ENCODE measurements around the gene WASF3.
A peak's percentile ranks its signal among the peaks of the same experiment; 100 is the strongest.

WASF3 gene

DNA sequence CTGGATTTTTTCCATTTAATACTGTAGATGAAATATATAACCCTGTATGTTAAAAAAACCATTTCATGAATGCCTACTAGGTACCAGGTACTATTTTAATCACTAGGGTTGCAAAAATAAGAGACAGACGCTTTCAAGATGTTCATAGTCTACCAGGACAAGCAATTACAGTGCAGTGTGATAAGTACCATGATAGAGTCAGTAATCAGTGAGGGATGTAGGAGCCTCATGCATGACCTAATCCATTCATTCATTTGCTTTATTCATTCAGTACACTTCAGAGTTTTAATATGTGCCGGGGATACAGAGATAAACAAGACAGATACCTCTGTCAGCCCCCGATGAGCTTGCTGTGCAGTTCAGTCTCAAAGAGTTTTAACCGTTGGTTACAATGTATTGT lies 3.0 kb downstream of the WASF3 start:
- Histone ChIP-seq H3K4me3 (ENCODE audit: low read length in 2 of 2) (no peak overlapping the region), H3K4me1 (ENCODE audit: control insufficient read depth in 2 of 2, insufficient read depth in 1 of 2, low read depth in 1 of 2, low read length in 2 of 2) (peaks cover 27 to 28% of the 10 kb centered on the region in 2 donors), H4K91ac (ENCODE audit: low read depth, low read length, poor library complexity) (no peak overlapping the region), H3K27me3 (ENCODE audit: control insufficient read depth in 3 of 3, insufficient read depth in 3 of 3, low read depth in 1 of 3, low read length in 3 of 3) (peaks cover 0 to 10% (median 0%) of the 10 kb centered on the region in 3 experiments), H2AK5ac (ENCODE audit: low read depth, low read length) (no peak overlapping the region), H3K14ac (ENCODE audit: low read length) (no peak overlapping the region), H2BK120ac (ENCODE audit: low read depth, low read length) (no peak overlapping the region), H3K4me2 (ENCODE audit: insufficient read depth, low read length, poor library complexity, severe bottlenecking) (no peak overlapping the region), H3K4ac (ENCODE audit: low read length) (no peak overlapping the region), H3K18ac (ENCODE audit: low read length) (no peak overlapping the region), H2AFZ (ENCODE audit: low read length) (no peak overlapping the region), H3K27ac (replicated peaks; ENCODE audit: low read length) (no peak overlapping the region), H3K9me3 (replicated peaks in 1 of 2; ENCODE audit: control insufficient read depth in 2 of 2, insufficient read depth in 1 of 2, low read depth in 1 of 2, low read length in 2 of 2) (peaks cover 0 to under 1% of the 10 kb centered on the region in 2 donors), H2BK12ac (ENCODE audit: low read length) (no peak overlapping the region), H2BK5ac (ENCODE audit: low read length) (no peak overlapping the region), H3K36me3 (replicated peaks in 1 of 2; ENCODE audit: control insufficient read depth in 2 of 2, insufficient read depth in 2 of 2, low read length in 2 of 2) (no peaks in the 10 kb centered on the region), H4K8ac (ENCODE audit: low read depth, low read length) (no peak overlapping the region), H3K9ac (ENCODE audit: low read depth, low read length, poor library complexity) (no peak overlapping the region), H3K79me1 (ENCODE audit: low read depth, low read length) (no peaks in the 10 kb centered on the region), H3K23ac (ENCODE audit: low read depth, low read length, poor library complexity) (no peak overlapping the region), H2BK15ac (ENCODE audit: low read length) (no peak overlapping the region)
- DNase-seq (ENCODE audit: low spot score), result no peak
- WGBS, 2 donors (ENCODE audit: extremely low coverage in 2 of 2, insufficient read length in 2 of 2, insufficient replicate concordance in 1 of 2), result no CpG with 5 or more reads among the region's 4 CpGs

DNA sequence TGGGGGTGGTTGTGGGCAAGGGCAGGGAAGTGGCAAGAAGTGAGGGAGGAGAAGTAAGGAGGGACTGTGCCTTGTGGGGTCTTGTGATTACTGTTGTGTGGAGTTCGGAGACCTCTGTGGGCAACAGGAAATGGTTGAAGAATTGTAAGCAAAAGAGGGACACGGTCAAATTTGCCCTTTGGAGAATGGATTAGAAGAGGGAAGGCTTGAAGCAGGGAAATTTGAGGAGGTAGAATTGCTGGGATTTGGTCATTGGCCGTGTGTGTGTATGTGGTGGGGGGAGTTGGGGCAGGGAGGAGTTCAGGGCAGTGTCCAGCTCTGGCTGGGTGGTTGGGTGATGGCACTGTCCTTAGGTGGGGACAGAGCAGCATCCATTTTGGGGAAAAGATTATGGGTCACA lies 3.6 kb downstream of the WASF3 start:
- Histone ChIP-seq H4K91ac (ENCODE audit: low read depth, low read length, poor library complexity) (no peak overlapping the region), H3K27ac (replicated peaks; ENCODE audit: low read length) (peak overlapping the region; percentile 55), H4K8ac (ENCODE audit: low read depth, low read length) (no peak overlapping the region), H3K14ac (ENCODE audit: low read length) (no peak overlapping the region), H3K9ac (ENCODE audit: low read depth, low read length, poor library complexity) (no peak overlapping the region), H3K4me1 (ENCODE audit: control insufficient read depth in 2 of 2, insufficient read depth in 1 of 2, low read depth in 1 of 2, low read length in 2 of 2) (peaks cover 27 to 28% of the 10 kb centered on the region in 2 donors), H2BK15ac (ENCODE audit: low read length) (no peak overlapping the region), H3K79me1 (ENCODE audit: low read depth, low read length) (no peaks in the 10 kb centered on the region), H3K23ac (ENCODE audit: low read depth, low read length, poor library complexity) (no peak overlapping the region), H3K18ac (ENCODE audit: low read length) (peak overlapping the region; percentile 55), H2BK5ac (ENCODE audit: low read length) (no peak overlapping the region), H3K4me2 (ENCODE audit: insufficient read depth, low read length, poor library complexity, severe bottlenecking) (no peak overlapping the region), H2BK120ac (ENCODE audit: low read depth, low read length) (no peak overlapping the region), H3K27me3 (ENCODE audit: control insufficient read depth in 3 of 3, insufficient read depth in 3 of 3, low read depth in 1 of 3, low read length in 3 of 3) (peaks cover 0 to 7% (median 0%) of the 10 kb centered on the region in 3 experiments), H2AK5ac (ENCODE audit: low read depth, low read length) (no peak overlapping the region), H3K4me3 (ENCODE audit: low read length in 2 of 2) (no peak overlapping the region), H2AFZ (ENCODE audit: low read length) (no peak overlapping the region), H3K36me3 (replicated peaks in 1 of 2; ENCODE audit: control insufficient read depth in 2 of 2, insufficient read depth in 2 of 2, low read length in 2 of 2) (no peaks in the 10 kb centered on the region), H2BK12ac (ENCODE audit: low read length) (no peak overlapping the region), H3K4ac (ENCODE audit: low read length) (no peak overlapping the region), H3K9me3 (replicated peaks in 1 of 2; ENCODE audit: control insufficient read depth in 2 of 2, insufficient read depth in 1 of 2, low read depth in 1 of 2, low read length in 2 of 2) (no peaks in the 10 kb centered on the region)
- WGBS, 2 donors (ENCODE audit: extremely low coverage in 2 of 2, insufficient read length in 2 of 2, insufficient replicate concordance in 1 of 2), result no CpG with 5 or more reads among the region's 3 CpGs
- DNase-seq (ENCODE audit: low spot score), result no peak

DNA sequence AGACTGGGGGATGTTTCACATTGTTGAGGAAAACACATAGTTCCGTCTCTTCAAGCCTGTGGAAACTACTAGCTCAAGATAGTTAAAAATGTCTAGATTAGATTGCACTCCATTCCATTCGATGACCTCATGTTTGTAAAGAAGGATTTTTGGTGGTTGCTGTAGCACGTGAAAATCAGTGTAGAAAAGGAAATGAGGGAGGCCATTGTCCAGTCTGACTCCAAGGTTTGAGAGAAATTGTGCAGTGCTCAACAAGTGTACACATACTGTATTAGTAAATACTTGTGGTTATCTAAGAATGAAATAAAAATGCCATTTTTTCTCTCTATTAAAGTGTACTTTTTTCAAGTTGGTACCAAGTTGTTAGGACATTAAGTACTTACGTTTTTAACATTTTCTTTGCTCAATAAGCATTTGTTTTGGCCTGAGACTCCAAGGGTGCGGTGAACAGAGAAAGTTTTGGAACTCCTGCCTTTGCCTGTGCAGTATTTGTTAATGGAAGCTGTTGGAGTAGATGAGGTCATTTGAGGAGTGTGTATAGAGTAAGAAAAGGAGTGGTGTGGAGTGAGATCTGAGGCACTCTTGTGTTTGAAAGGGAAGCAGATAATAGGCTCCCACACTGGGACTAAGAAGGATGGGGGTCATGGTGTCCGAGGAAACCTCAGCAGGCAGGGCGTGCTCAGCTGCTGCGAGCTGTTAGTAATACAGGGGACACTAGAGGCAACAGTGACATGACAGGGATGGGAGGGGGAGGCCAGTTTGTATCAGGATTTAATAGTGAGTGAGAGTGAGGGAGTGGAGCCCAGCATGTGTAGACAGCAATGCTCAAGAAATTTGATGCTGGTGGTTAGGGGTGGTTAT lies 4.4 kb downstream of the WASF3 start:
- Histone ChIP-seq H3K27me3 (ENCODE audit: control insufficient read depth in 3 of 3, insufficient read depth in 3 of 3, low read depth in 1 of 3, low read length in 3 of 3) (no peaks in the 10 kb centered on the region), H2BK5ac (ENCODE audit: low read length) (no peak overlapping the region), H3K4ac (ENCODE audit: low read length) (no peak overlapping the region), H3K23ac (ENCODE audit: low read depth, low read length, poor library complexity) (no peak overlapping the region), H2BK120ac (ENCODE audit: low read depth, low read length) (no peak overlapping the region), H3K14ac (ENCODE audit: low read length) (no peak overlapping the region), H4K8ac (ENCODE audit: low read depth, low read length) (no peak overlapping the region), H3K36me3 (replicated peaks in 1 of 2; ENCODE audit: control insufficient read depth in 2 of 2, insufficient read depth in 2 of 2, low read length in 2 of 2) (no peaks in the 10 kb centered on the region), H2BK15ac (ENCODE audit: low read length) (no peak overlapping the region), H3K27ac (replicated peaks; ENCODE audit: low read length) (peak overlapping the region; percentile 55), H3K18ac (ENCODE audit: low read length) (no peak overlapping the region), H2AFZ (ENCODE audit: low read length) (no peak overlapping the region), H3K9me3 (replicated peaks in 1 of 2; ENCODE audit: control insufficient read depth in 2 of 2, insufficient read depth in 1 of 2, low read depth in 1 of 2, low read length in 2 of 2) (no peaks in the 10 kb centered on the region), H4K91ac (ENCODE audit: low read depth, low read length, poor library complexity) (no peak overlapping the region), H3K79me1 (ENCODE audit: low read depth, low read length) (peaks cover 2% of the 10 kb centered on the region), H3K4me3 (ENCODE audit: low read length in 2 of 2) (peak overlapping the region in 1 of 2 donors; percentile 14), H2AK5ac (ENCODE audit: low read depth, low read length) (no peak overlapping the region), H3K4me1 (ENCODE audit: control insufficient read depth in 2 of 2, insufficient read depth in 1 of 2, low read depth in 1 of 2, low read length in 2 of 2) (peaks cover 27% of the 10 kb centered on the region in 2 donors), H3K4me2 (ENCODE audit: insufficient read depth, low read length, poor library complexity, severe bottlenecking) (no peak overlapping the region), H3K9ac (ENCODE audit: low read depth, low read length, poor library complexity) (no peak overlapping the region), H2BK12ac (ENCODE audit: low read length) (no peak overlapping the region)
- no CpG with 5 or more reads among the region's 8 CpGs for WGBS, 2 donors (ENCODE audit: extremely low coverage in 2 of 2, insufficient read length in 2 of 2, insufficient replicate concordance in 1 of 2)
- peak; percentile 41 for DNase-seq (ENCODE audit: low spot score)

DNA sequence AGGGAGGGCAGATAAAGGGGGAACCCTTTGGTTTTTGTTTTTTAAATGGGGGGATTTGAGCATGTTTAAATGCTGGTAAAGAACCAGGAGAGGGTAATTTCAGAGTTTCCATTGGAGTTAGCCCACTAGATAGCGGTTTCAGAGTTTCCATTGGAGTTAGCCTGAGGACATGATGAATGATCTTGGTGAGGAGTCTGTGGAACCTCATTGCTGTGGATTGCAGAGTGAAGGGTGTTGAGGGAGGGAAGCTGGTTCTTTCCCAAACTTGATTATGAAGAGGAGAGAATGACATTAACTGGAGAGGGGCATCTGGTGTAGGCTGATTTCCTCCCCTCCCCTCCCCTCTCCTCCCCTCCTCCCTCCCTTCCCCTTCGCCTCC lies 5.0 kb downstream of the WASF3 start:
- H3K4ac ChIP-seq (ENCODE audit: low read length), result no peak overlapping the region
- WGBS, 2 donors (ENCODE audit: extremely low coverage in 2 of 2, insufficient read length in 2 of 2, insufficient replicate concordance in 1 of 2), result no CpG with 5 or more reads among the region's 2 CpGs
- H3K14ac ChIP-seq (ENCODE audit: low read length), result no peak overlapping the region
- no peaks in the 10 kb centered on the region for H3K36me3 ChIP-seq (replicated peaks in 1 of 2; ENCODE audit: control insufficient read depth in 2 of 2, insufficient read depth in 2 of 2, low read length in 2 of 2)
- no peak overlapping the region for H2AFZ ChIP-seq (ENCODE audit: low read length)
- H2BK12ac ChIP-seq (ENCODE audit: low read length), result no peak overlapping the region
- no peak overlapping the region for H3K4me2 ChIP-seq (ENCODE audit: insufficient read depth, low read length, poor library complexity, severe bottlenecking)
- H3K27ac ChIP-seq (replicated peaks; ENCODE audit: low read length), result peak overlapping the region; percentile 55
- H3K18ac ChIP-seq (ENCODE audit: low read length), result no peak overlapping the region
- H2BK15ac ChIP-seq (ENCODE audit: low read length), result no peak overlapping the region
- DNase-seq (ENCODE audit: low spot score), result no peak
- no peak overlapping the region for H2BK5ac ChIP-seq (ENCODE audit: low read length)
- H4K91ac ChIP-seq (ENCODE audit: low read depth, low read length, poor library complexity), result no peak overlapping the region
- H3K9ac ChIP-seq (ENCODE audit: low read depth, low read length, poor library complexity), result no peak overlapping the region
- no peaks in the 10 kb centered on the region for H3K9me3 ChIP-seq (replicated peaks in 1 of 2; ENCODE audit: control insufficient read depth in 2 of 2, insufficient read depth in 1 of 2, low read depth in 1 of 2, low read length in 2 of 2)
- no peaks in the 10 kb centered on the region for H3K27me3 ChIP-seq (ENCODE audit: control insufficient read depth in 3 of 3, insufficient read depth in 3 of 3, low read depth in 1 of 3, low read length in 3 of 3)
- no peak overlapping the region for H2BK120ac ChIP-seq (ENCODE audit: low read depth, low read length)
- H3K23ac ChIP-seq (ENCODE audit: low read depth, low read length, poor library complexity), result no peak overlapping the region
- H3K79me1 ChIP-seq (ENCODE audit: low read depth, low read length), result peaks cover 4% of the 10 kb centered on the region
- H4K8ac ChIP-seq (ENCODE audit: low read depth, low read length), result no peak overlapping the region
- no peak overlapping the region for H3K4me3 ChIP-seq (ENCODE audit: low read length in 2 of 2)
- H3K4me1 ChIP-seq (ENCODE audit: control insufficient read depth in 2 of 2, insufficient read depth in 1 of 2, low read depth in 1 of 2, low read length in 2 of 2), result peaks cover 24 to 27% of the 10 kb centered on the region in 2 donors
- H2AK5ac ChIP-seq (ENCODE audit: low read depth, low read length), result no peak overlapping the region

Data from neuronal stem cell (in vitro differentiated cells).